T-helper 2 cell treated with Interferon-gamma antibody and Interleukin-4, amounts not matched to agents 100 ng/mL and 5 ng/mL, for 36 hours (primary cell): ENCODE measurements around the gene CD3E. TPM values are rescaled to one million over a fixed set of nuclear protein-coding genes. Genes with fewer than 3 reads are reported as not detected.

Experiments used
- intact Hi-C: fragments of 100-400 bp; cut with micrococcal nuclease; formaldehyde crosslinking; loops from one replicate; pipeline ENCODE4 v1.15.1; 2023
- total RNA-seq: library from RNA; stranded (reverse); gene quantifications from 2 replicates; pipeline ENCODE4 v1.2.3, GENCODE V29; 2022

The CD3E gene
- total RNA-seq, 1 donor from 2014 or later, result 576 TPM

- intact Hi-C loops, result no loop called here
Observed at GRCh38 chr11:118289401-118289800, 15.1 kb upstream of the CD3E start.

- intact Hi-C loops, result loop anchor here (1.0 kb wide), 2 partner anchors 93 to 146 kb away; no protein-coding TSS in a partner anchor
Observed at GRCh38 chr11:118290923-118291322, 13.6 kb upstream of the CD3E start.

- intact Hi-C loops, result loop anchor here (1.0 kb wide), 2 partner anchors 93 to 146 kb away; no protein-coding TSS in a partner anchor
Observed at GRCh38 chr11:118291477-118292135, 12.9 kb upstream of the CD3E start.

- intact Hi-C loops, result no loop called here
Observed at GRCh38 chr11:118294053-118294452, 10.5 kb upstream of the CD3E start.

GRCh38 chr11:118295199-118295598 lies 9.3 kb upstream of the CD3E start:
- intact Hi-C loops, result no loop called here

- intact Hi-C loops, result loop anchor here (2.0 kb wide), 1 partner anchor 57 kb away; no protein-coding TSS in a partner anchor
Observed at GRCh38 chr11:118295815-118296454, 8.6 kb upstream of the CD3E start.

GRCh38 chr11:118301600-118302195 lies 2.8 kb upstream of the CD3E start:
- intact Hi-C loops, result loop anchor here (5.0 kb wide), 1 partner anchor 271 kb away; the partner anchor contains the start of gene ARCN1

GRCh38 chr11:118304227-118304567 lies 333 bp upstream of the CD3E start:
- intact Hi-C loops, result loop anchor here (5.0 kb wide), 1 partner anchor 268 kb away; the partner anchor contains the start of gene ARCN1

- intact Hi-C loops, result loop anchor here (1.0 to 5.0 kb wide), 3 partner anchors 33 to 78 kb away; partner anchors contain the start of genes CD3D and JAML
Observed at GRCh38 chr11:118305726-118306125, 1.2 kb downstream of the CD3E start.

GRCh38 chr11:118306556-118306955 lies 2.0 kb downstream of the CD3E start:
- intact Hi-C loops, result loop anchor here (5.0 kb wide), 1 partner anchor 79 kb away; the partner anchor contains the start of gene JAML

- intact Hi-C loops, result loop anchor here (5.0 kb wide), 1 partner anchor 82 kb away; the partner anchor contains the start of gene JAML
Observed at GRCh38 chr11:118308995-118309528, 4.5 kb downstream of the CD3E start.

GRCh38 chr11:118310271-118310670 lies 5.7 kb downstream of the CD3E start:
- intact Hi-C loops, result no loop called here

GRCh38 chr11:118310781-118311485 lies 6.4 kb downstream of the CD3E start:
- intact Hi-C loops, result no loop called here

- intact Hi-C loops, result no loop called here
Observed at GRCh38 chr11:118311518-118311917, 7.0 kb downstream of the CD3E start.

- intact Hi-C loops, result no loop called here
Observed at GRCh38 chr11:118312328-118312727, 7.8 kb downstream of the CD3E start.

GRCh38 chr11:118313242-118313641 lies 8.7 kb downstream of the CD3E start:
- intact Hi-C loops, result no loop called here

- intact Hi-C loops, result no loop called here
Observed at GRCh38 chr11:118314988-118315411, 10.5 kb downstream of the CD3E start.

GRCh38 chr11:118318124-118318523 lies 13.6 kb downstream of the CD3E start:
- intact Hi-C loops, result no loop called here

- intact Hi-C loops, result no loop called here
Observed at GRCh38 chr11:118318581-118319336, 14.2 kb downstream of the CD3E start.

GRCh38 chr11:118319337-118319707 lies 14.8 kb downstream of the CD3E start:
- intact Hi-C loops, result no loop called here
